Measurements from ENCODE around the gene SH2B2. TPM values are rescaled to one million over a fixed set of nuclear protein-coding genes. Genes with fewer than 3 reads are reported as not detected.

The SH2B2 gene
- total RNA-seq, 1 donor from 2014 or later = 0.60 TPM

DNA sequence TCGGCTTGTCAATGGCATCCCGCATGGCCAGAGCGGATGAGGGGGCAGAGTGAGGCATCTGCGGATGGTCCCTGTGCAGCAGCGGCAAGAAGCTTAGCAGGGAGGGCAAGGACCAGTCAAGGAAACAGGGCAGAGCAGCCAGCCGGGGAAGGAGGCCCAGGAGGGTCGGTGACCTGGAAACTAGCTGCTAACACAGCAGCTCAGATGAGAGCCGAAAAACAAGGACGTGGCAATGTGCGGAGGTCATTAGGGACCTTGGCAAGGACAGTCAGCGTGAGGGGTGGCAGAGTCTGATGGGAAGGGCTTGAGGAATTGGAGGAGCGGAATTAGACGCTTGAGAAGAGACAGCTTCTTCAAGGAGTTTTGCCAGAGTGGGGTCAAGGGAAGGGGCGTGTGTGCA, 20.1 kb upstream of the SH2B2 start:
- no peak for DNase-seq (ENCODE audit: low read depth in 2 of 2)

DNA sequence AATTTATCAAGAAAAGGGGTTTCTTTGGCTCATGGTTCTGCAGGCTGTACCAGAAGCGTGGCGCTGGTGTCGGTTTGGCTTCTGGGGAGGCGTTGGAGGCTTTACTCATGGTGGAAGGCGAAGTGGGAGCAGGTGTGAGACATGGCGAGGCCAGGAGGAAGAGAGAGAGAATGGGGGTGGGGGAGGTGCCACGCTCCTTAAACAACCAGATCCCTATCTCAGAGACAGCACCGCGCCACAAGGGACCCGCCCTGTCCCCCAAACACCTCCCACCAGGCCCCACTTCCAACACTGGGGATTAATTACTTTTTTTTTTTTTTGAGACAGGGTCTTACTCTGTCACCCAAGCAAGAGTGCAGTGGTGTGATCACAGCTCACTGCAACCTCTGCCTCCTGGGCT, 18.0 kb upstream of the SH2B2 start:
- no peak for DNase-seq (ENCODE audit: low read depth in 2 of 2)

DNA sequence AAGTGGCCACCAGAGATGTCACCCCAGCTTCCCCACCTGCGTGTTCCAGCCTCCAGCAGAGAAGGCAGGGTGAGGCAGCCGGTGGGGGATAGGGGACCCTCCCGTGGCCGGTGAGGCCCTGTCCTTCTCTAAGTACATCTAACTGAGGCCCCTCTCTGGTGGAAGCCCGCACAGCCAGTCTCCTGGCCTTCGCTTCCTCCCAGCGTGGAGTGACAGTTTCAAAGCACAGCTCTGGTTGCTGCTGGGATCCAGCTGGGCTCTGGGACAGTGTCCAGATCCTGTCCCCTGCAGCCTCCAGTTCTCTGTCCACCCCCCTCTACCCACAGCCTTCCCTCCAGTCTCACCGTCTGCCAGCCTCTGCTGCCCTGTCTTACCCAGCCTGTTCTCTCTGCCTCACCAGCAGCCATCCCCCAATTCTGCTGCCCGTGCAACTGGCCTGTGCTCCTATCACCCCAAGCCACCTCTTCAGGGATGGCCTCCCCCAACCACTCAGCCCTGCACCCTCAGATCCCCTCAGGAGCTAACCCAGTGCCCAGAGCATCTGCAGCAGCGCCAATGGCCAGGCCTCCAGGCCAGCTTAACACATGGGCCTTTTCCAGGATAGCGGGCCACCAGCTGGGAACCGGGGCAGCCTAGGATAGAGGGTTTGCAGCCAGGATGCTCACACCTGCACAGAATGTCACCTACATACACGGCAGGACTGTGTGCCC, 16.3 kb upstream of the SH2B2 start:
- no peak for DNase-seq (ENCODE audit: low read depth in 2 of 2)

DNA sequence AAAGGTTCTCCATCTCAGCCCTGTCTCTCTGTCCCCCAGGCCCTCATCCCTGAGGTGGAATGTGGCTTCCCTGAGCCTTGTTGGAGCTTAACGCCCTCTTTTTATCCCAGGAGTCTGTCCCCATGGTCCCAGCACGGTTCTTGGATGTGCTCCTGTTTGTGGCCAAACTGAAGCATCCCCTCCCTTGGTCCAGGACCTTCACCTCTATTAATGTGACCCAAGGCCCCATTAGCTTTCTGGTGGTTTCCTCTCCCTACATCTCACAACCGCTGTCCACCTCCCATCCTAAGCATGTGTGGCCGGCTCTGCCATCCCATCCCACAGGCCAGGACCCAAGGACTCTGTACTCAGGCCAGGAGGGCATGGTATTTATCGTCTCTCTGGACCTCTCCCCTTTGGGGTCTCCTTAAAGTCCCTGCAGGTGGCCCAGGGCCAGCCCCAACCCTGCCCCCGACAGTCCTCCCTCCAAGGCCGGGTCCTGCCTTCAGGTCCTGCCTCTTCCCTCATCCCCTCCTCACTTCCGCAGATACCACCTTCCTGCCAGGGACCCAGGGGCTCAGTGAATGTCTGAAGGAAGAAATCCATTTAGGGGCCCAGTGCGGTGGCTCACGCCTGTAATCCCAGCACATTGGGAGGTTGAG, 15.4 kb upstream of the SH2B2 start:
- no peak for DNase-seq (ENCODE audit: low read depth in 2 of 2)

DNA sequence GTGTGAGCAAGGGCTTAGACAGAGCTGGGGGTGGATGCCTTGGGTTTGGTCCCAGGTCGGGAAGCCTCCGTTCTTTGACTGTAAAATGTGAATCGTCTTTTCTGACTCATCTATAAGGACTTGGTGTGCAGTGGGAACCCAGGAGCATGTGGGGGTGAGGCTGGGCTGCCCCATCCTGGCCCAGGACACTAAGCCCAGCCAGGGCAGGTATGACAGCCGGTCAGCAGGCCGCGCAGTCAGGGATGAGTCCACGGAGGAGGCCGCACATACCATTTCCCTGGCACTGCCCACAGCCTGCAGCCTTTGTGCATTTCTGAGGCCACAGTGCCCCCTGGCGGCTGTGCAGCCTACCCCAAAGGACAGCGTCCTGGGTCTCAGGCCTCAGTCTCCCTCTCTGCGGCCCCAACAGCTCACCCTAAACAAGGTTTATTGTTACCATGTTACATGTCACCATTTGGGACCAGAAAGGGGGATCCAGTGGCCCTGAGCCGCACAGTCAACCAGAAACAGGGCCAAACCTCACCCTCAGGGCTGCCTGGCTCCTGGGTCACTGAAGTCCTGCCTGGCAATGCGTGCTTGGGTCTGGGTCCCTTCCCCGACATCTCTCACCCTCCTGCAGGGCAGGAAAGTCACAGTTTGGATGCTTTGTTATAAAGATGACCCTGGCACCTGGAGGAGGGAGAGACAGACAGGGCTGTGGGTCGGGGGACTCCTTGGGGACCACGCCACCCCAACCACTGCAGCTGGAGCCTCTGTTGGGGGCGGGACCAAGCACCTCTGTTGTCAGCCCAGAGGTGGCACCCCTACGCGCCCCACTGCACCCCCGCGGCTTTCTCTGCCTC, 14.4 kb upstream of the SH2B2 start:
- DNase-seq (ENCODE audit: low read depth in 2 of 2) = peak; percentile 68 to 87

DNA sequence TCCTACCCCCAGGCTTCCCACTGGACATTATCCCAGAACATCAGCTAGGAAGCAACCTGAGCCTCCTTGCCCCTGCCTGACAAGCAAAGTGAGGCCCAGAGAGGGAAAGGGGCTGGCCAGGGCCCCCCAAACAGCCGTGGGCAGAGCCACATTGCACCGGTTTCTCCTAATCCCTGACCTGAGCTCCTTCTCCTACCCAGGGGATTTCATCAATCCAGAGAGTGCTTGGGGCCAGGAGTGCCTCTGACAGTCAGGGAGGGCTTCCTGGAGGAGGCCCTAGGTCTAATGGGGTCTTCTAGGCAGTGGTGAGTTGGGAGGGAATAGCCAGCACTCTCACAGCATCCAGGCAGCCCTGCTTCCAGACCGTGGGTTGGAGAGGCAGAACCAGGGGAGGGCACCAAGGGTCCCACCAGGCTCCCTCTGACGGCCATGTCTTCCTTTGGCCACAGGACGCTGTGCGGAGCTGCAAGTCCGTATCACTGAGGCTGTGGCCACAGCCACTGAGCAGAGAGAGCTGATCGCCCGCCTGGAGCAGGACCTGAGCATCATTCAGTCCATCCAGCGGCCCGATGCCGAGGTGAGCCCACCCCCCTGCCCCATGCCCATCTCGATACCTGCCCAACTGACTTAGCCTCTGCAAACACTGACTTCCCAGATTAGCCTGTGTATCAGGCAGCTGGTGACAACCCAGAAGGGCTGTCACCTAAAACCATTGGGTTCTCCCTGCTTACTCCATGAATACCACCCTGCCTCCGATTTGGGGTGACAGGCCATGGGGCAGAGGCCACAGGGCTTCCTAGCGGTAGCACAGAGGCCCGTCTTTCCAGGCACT, 13.5 kb upstream of the SH2B2 start:
- no peak for DNase-seq (ENCODE audit: low read depth in 2 of 2)

DNA sequence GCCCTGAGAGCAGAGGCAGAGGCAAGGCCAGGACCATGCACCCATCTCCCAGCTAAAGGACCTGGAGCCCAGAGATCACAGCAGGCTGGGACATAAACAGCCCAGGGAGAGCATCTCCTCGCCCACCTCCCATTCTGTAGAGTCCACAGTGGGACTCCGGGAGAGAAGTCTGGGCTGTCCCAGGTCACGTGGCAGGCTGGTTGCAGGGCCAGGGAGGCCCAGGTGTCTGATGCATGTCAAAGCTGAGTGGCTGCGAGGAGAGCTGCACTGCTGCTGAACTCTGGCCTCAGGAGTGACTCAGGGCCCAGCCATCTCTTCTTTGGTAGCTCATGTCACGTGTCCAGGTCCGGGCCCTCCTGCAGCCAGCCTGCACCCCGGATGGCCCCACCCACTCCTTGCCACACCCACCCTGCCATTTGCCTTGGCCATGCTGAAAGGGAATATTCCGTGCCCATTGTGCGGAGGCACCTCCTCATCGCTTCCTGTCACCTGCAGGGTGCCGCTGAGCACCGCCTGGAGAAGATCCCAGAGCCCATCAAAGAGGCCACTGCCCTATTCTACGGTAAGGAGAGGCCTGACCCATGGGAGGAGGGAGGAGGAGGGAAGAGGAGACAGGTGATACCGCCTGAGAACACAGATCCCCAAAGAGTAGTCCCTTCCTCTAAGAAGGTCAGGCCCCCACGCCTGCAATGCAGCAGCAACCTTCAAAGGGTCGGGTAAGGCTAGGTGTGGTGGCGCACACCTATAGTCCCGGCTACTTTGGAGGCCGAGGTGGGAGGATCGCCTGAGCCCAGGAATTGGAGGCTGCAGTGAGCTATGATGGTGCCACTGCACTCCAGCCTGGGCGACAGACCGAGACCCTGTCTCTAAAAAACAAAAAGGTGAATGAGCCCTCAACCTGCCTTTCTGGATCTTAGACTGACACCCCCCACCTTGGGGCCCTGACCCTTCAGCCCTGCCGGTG, 12.6 kb upstream of the SH2B2 start:
- peak in 1 of 2 donors; percentile 19 for DNase-seq (ENCODE audit: low read depth in 2 of 2)

DNA sequence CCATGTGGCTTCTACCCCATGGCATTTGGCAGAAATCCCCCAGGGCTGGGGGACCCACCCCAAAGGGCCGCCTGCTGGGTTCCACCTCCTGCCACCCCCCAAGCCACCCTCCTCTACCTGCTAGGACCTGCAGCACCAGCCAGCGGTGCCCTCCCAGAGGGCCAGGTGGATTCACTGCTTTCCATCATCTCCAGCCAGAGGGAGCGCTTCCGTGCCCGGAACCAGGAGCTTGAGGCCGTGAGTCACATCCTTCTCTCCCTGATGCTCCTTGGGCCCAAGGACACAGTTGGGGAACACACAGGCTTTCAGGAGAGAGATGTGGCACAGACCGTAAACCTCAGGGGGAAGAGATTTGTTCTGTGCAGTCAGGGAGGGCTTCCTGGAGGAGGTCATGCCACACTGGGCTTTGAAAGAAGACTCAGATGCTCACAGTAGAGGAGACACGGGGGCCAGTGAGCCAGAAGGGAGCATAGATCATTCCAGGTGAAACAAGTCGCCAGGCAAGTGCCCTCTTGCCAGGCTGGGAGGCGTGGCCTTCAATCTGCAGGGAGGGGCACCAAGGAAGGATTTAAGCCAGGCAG, 11.5 kb upstream of the SH2B2 start:
- no peak for DNase-seq (ENCODE audit: low read depth in 2 of 2)

DNA sequence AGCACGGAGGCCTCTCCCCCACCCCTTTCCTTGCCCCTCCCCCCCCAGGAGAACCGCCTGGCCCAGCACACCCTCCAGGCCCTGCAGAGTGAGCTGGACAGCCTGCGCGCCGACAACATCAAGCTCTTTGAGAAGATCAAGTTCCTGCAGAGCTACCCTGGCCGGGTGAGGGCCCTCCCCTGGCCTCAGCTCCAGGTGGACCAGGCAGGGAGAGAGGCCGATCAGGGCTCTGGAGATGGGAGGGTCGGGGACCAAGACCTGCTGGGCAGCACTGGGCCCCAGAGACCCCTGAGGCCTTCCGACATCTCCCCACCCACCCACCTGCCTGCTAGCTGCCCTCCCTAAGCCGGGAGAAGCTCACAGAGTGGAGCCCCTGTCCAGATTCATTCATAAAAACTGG, 8.8 kb upstream of the SH2B2 start:
- DNase-seq (ENCODE audit: low read depth in 2 of 2) = no peak

DNA sequence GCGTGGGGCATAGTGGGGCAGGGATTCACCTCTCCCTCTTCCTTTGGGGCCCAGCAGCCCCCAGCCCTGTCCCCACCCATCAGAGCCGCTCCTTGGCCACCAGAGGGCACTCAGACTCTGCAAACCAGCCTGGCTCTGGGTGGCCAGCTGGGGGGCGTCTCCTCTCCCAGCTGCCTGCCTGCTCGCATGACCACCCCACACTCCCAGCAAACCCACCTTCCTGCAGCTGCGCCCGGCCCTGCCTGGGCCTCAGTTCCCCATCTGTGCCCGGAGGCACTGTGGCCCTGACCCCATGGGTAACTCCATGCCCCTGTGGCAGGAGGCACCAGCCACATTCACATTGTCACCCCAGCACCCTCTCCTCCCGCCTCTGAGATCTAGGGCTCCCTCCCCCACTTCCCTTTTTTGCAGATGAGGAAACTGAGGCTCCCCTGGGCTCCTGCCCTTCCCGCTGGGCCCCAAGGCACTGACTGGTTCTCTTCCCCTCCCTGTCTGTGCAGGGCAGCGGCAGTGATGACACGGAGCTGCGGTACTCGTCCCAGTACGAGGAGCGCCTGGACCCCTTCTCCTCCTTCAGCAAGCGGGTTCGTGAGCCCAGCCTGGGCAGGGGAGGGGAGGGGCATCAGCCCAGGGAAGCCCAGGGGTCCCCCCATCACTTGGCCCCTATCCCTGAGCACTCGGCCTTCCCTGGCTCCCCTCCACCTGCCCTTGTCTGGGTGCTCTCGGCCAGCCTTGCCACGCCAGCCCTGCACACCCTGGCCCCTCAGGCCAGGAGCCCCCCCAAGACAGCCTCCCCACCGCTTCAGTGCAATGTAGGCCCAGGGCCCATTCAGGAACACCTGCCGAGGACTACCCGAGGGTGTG, 6.9 kb upstream of the SH2B2 start:
- DNase-seq (ENCODE audit: low read depth in 2 of 2) = peak; percentile 58 to 71

DNA sequence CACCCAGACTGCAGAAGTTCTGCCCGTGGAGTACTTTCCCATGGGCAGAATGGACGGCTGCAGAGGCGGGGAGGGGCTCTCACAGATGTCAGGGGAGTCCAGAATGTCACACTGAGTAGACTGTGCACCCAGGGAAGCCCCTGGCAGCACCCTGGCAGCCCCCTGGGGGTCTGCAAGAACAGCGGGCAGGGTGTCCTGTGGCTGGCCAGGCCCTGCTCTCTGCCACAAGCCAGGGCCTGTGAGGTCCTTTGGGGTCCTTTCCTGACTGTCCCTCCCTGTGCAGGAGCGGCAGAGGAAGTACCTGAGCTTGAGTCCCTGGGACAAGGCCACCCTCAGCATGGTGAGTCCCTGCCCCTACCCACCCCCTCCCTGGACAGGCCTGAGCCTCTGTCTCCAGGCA, 6.1 kb upstream of the SH2B2 start:
- no peak for DNase-seq (ENCODE audit: low read depth in 2 of 2)

DNA sequence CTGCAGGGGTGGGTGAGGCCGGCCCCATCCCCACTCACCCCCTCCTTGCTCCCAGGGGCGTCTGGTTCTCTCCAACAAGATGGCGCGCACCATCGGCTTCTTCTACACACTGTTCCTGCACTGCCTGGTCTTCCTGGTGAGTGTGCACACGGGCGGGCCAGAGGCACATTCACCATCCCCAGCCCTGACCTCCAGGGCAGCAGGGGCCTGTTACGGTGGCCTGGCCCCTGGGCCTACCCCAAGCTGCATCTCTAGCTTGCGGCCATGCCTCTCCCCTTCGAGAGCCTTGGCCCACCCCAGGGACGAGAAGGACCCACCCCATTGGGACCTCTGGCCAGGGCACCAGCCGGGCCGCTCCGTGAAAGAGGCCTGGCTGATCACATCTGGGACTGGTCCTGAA, 4.9 kb upstream of the SH2B2 start:
- no peak for DNase-seq (ENCODE audit: low read depth in 2 of 2)

DNA sequence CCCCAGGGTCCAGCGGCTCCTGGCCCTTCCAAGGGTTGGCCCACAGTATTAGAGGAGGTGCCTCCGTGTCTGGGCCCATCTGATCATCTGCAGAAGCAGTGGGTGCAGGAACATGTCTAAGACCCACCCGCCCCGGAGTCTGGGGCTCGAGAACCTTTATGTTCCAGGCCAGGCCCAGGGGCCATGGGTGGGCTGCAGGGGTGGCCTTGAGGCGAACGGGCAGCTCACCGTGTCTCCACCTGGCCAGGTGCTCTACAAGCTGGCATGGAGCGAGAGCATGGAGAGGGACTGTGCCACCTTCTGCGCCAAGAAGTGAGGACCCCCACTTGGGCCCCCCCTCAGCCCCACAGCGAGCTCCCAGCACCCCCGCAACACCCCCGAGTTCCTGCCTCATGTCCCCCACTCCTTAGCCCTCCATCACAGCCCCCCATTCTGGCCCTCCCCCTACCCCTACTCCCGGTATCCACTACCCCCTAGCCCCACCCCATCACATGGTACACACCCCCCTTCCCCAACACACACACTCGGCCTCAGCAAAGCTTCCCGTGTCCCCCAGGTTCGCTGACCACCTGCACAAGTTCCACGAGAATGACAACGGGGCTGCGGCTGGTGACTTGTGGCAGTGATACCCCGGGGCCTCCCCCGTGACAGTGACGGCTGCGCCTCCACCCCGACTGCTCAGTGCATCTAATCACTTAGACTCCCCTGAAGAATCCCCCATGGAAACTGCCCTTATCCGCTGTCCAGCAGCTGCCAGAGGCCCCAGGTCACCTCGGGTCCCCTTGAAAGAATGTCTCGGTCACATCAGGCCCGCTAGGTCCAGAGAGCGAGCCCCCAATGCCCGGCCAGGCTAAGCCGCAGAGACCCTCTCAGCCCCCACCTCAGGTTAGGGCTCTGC, 4.0 kb upstream of the SH2B2 start:
- DNase-seq (ENCODE audit: low read depth in 2 of 2) = no peak

DNA sequence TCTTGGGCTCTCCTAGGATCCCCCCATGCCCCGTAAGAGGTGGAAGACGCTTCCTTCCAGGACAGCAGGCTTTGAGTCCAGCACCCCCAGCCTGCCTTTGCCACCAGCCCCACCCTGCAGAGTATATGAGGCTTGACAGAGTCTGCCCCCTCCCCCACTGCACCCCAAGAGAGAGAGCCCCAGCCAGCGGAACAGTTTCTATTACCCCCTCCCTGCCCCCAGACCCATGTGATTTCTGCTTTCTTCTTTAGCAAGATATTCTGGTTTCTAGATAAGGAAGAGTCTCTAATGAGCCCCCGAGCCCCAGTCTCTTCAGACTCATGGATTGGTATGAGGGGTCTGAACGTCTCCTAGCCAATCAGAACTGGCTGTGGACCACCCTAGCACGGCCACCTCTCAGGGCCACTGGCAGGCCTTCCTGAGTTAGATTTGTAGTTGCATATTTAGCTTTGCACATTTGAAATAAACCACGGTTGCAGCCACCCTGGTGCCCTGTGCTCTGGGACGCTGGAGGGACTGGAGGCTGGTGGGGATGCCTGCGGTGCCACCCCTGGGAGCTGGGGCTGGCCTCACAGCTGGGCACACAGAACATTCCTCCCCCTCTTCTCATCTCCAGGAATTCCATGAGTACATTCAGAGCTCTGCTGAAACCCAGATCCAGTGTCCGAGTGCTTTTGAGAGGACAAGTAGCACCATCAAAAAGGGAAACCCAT, 3.0 kb upstream of the SH2B2 start:
- no peak for DNase-seq (ENCODE audit: low read depth in 2 of 2)

DNA sequence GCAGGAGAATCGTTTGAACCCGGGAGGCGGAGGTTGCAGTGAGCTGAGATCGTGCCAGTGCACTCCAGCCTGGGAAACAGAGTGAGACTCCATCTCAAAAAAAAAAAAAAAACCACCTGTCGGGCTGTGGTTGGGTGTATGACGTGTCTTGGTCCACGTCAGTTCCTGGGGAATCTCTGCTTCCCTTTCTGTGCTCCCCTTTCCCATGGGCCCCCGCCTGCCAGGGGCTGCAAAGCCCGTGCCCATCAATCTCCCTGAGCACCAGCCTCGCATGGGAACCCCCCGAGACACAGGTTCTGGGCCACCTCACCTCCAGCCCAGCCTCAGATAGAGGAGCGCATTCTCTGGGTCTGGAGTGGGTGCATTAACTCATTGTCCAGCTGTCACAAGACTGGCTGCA, 2.3 kb upstream of the SH2B2 start:
- DNase-seq (ENCODE audit: low read depth in 2 of 2) = no peak

DNA sequence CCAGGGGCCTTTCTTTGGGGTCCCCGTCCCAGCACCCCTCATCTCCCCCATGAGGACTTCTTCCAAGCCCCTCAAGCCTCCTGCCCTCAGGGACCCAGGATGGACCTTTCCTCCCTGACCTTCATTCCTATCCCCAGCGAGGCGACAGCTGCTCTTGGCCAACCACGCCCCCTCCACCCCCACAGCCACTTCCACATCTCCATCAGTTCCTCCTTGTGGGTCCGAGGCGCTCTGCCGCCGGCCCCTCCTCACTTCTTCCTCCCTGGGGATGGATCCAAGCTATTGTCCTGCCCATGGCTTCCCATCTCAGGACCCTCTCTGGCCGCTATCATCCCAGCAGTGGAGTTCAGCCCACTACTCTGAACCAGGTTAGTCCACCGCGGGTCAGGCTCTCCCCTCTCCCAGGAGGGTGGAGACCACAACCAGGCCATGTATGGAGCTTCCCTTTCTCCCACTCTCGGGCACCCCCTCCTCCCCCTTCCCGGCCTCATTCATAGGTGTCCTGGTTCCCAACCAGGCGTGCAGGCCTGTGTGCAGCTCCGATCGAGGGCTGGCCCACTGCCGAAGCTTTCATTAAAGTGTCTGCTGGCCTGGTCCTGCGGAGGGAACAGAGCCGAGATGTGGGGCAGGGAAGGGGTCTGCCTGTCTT, 1.7 kb upstream of the SH2B2 start:
- no peak for DNase-seq (ENCODE audit: low read depth in 2 of 2)

Data from lung microvascular endothelial cell (primary cell).